ENCODE data around the gene LDB2.
"Not testable (repeated sequence)": the region's sequence is repeated elsewhere in the genome, so short reads cannot be mapped to it uniquely, and the experiment has no call there.

Gene LDB2

GRCh38 chr4:16674082-16674481 is 224.4 kb downstream of the LDB2 start:
- DNase-seq, result no peak

GRCh38 chr4:16672421-16672820 is 226.0 kb downstream of the LDB2 start:
- no peak for DNase-seq

- no peak for DNase-seq
Observed at GRCh38 chr4:16671741-16672140, 226.7 kb downstream of the LDB2 start.

GRCh38 chr4:16670727-16671126 is 227.7 kb downstream of the LDB2 start:
- no peak for DNase-seq

- DNase-seq, result no peak
Observed at GRCh38 chr4:16669036-16669435, 229.4 kb downstream of the LDB2 start.

- DNase-seq, result no peak
Observed at GRCh38 chr4:16668488-16668887, 230.0 kb downstream of the LDB2 start.

- DNase-seq, result no peak
Observed at GRCh38 chr4:16667464-16667863, 231.0 kb downstream of the LDB2 start.

GRCh38 chr4:16665942-16666551 is 232.4 kb downstream of the LDB2 start:
- no peak for DNase-seq

GRCh38 chr4:16663732-16664131 is 234.7 kb downstream of the LDB2 start:
- DNase-seq, result no peak

- DNase-seq, result no peak
Observed at GRCh38 chr4:16663307-16663706, 235.1 kb downstream of the LDB2 start.

GRCh38 chr4:16661813-16662212 is 236.6 kb downstream of the LDB2 start:
- DNase-seq, result no peak

GRCh38 chr4:16660656-16661055 is 237.8 kb downstream of the LDB2 start:
- no peak for DNase-seq

- no peak for DNase-seq
Observed at GRCh38 chr4:16659694-16660093, 238.8 kb downstream of the LDB2 start.

- no peak for DNase-seq
Observed at GRCh38 chr4:16659079-16659478, 239.4 kb downstream of the LDB2 start.

- DNase-seq, result no peak
Observed at GRCh38 chr4:16658183-16658582, 240.3 kb downstream of the LDB2 start.

- DNase-seq, result no peak
Observed at GRCh38 chr4:16655111-16655510, 243.3 kb downstream of the LDB2 start.

- DNase-seq, result no peak
Observed at GRCh38 chr4:16652732-16653305, 245.6 kb downstream of the LDB2 start.

- no peak for DNase-seq
Observed at GRCh38 chr4:16646459-16646858, 252.0 kb downstream of the LDB2 start.

GRCh38 chr4:16643893-16644292 is 254.6 kb downstream of the LDB2 start:
- no peak for DNase-seq

GRCh38 chr4:16642897-16643296 is 255.5 kb downstream of the LDB2 start:
- DNase-seq, result no peak

- no peak for DNase-seq
Observed at GRCh38 chr4:16641971-16642370, 256.5 kb downstream of the LDB2 start.

- DNase-seq, result no peak
Observed at GRCh38 chr4:16636912-16637630, 261.4 kb downstream of the LDB2 start.

GRCh38 chr4:16636304-16636703 is 262.1 kb downstream of the LDB2 start:
- no peak for DNase-seq

- DNase-seq, result not testable (repeated sequence)
Observed at GRCh38 chr4:16629274-16629673, 269.2 kb downstream of the LDB2 start.

- DNase-seq, result not testable (repeated sequence)
Observed at GRCh38 chr4:16628835-16629234, 269.6 kb downstream of the LDB2 start.

Measured in NCI-H1092 (cell line).